Pancreas (tissue), 10 donors: ENCODE measurements around the gene FLNC. TPM values are rescaled to one million over a fixed set of nuclear protein-coding genes. Genes with fewer than 3 reads are reported as not detected.

Experiments
- ATAC-seq, 4 donors: fragments of 200-7000 bp; cut with Tn5 transposase; one replicate each; pipeline versions ENCODE4 v1.8.0 to v1.9.1; 2020; ENCODE audit warnings: mild to moderate bottlenecking in 4 of 4, moderate library complexity in 4 of 4
- DNase-seq, 6 donors: peaks; one replicate each; pipeline ENCODE4 v3.0.0-alpha.2; 2020
- FAIRE-seq: peaks from 2 replicates; lab custom pipeline; 2012; peaks lifted over from hg19 to GRCh38; lab: Jason Lieb, UNC
- H3K27ac ChIP-seq, 4 donors: fragments of 200-600 bp; sonication (generic); 1 replicate in 3 of 4; 2 replicates in 1 of 4; pipeline versions ENCODE4 v1.5.0 to v1.8.0; 2020
- H3K27me3 ChIP-seq, 4 donors: fragments of 200-600 bp; one replicate each; pipeline ENCODE4 v1.8.0; 2021
- H3K36me3 ChIP-seq, 3 donors: fragments of 200-600 bp; sonication (generic) in 1 of 3; one replicate each; pipeline versions ENCODE4 v1.5.0 to v1.8.0; 2020 to 2021
- H3K4me1 ChIP-seq, 3 donors: fragments of 200-600 bp; one replicate each; pipeline ENCODE4 v1.8.0; 2021
- H3K4me3 ChIP-seq, 4 donors: fragments of 200-600 bp; sonication (generic) in 2 of 4; one replicate each; pipeline versions ENCODE4 v1.5.0 to v1.8.0; 2020 to 2021
- H3K9me3 ChIP-seq, 4 donors: fragments of 200-600 bp; one replicate each; pipeline ENCODE4 v1.8.0; 2021
- CTCF ChIP-seq, 4 donors: fragments of 200-600 bp; sonication (generic) in 3 of 4; IDR thresholded peaks; one replicate each; pipeline versions ENCODE4 v1.5.0 to v1.8.0; 2021; ENCODE audit warnings: antibody characterized with exemption in 4 of 4
- WGBS, 2 donors: extraction: QIAGEN DNeasy Blood & Tissue Kit; methylation state at CpG; one replicate each; pipeline ENCODE4 v1.1.7; 2013; 5-methylcytosine and 5-hydroxymethylcytosine counted together
- intact Hi-C, 3 donors: fragments of 100-400 bp; cut with DNase I; formaldehyde crosslinking; loops; one replicate each; pipeline versions ENCODE4 v1.11.1 to v1.14.2; 2022
- polyA plus RNA-seq, 2 donors: library from polyadenylated mRNA; stranded (reverse); fragments of 200-250 nt; gene quantifications; one replicate each; pipeline ENCODE4 v1.2.3, GENCODE V29; 2013
- total RNA-seq, 6 donors: library from RNA; stranded (reverse); fragmentation: NEBNext Ultra II Directional in 4 of 6; extraction: Animal tissue kit (Norgen Biotek cat#: 25700) in 4 of 6; gene quantifications; one replicate each; pipeline versions ENCODE4 v1.2.1 to v1.2.4, GENCODE V29; 2021 to 2023
- donor health status: healthy with polysubstance abuse.
- donor health status: DM: no; HTN: no; CAD: no; lungs with moderate emphysema.
- donor health status: DM: no; HTN: no; CAD: no.
- donor health status: control.
- donor health status: control.
- donor health status: Bipolar disorder and iron deficiency.
- donor health status: DM: yes; HTN: yes; CAD: no.
- donor health status: DM: no; HTN: no; CAD: no.
- donor health status: DM: no; HTN: no; CAD: no.
- donor health status: DM: yes; HTN: yes; CAD: no.

Gene FLNC
- total and polyA plus RNA-seq, 8 donors: 0.28 to 2.3 (median 1.0) TPM

DNA sequence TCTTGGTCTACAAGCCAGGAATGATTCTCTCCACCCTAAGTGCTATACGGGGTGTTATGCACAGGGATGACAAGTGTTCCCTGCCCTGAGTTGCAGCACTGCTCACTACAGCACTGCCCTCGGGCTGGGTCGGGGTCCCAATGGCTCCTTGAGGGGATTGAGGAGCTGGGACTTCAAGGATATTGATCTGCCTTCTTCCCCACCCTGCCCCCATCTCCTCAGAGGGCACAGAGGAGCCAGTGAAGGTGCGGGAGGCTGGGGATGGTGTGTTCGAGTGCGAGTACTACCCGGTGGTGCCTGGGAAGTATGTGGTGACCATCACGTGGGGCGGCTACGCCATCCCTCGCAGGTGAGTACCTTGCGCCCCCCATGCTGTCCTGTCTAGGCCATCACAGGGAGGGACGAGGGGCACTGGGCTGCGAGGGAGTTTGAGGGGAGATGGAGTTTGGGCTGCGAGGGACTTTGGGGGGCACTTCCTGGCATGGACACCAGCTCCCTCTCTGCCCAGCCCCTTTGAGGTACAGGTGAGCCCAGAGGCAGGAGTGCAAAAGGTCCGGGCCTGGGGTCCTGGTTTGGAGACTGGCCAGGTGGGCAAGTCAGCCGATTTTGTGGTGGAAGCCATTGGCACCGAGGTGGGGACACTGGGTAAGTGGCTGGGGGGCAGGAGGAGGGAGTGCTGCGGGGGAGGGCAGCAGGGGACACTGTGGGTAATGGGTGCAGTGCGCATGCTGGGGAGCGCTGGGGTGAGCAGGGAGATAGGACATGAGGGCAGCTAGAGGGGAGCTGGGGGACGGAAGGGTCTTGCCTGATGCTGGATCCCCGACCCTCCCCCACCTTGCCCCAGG is 10.3 kb downstream of the FLNC start:
- no peak for TF ChIP-seq CTCF (IDR thresholded peaks at IDR 0.05)
- Histone ChIP-seq H3K36me3 (no peaks in the 10 kb centered on the region), H3K4me3 (no peak overlapping the region), H3K9me3 (no peaks in the 10 kb centered on the region), H3K27me3 (no peaks in the 10 kb centered on the region), H3K4me1 (no peaks in the 10 kb centered on the region), H3K27ac (no peak overlapping the region)
- 74 to 85% methylated on average over 23 of the region's 23 CpGs for WGBS, 2 donors
- ATAC-seq: no peak
- intact Hi-C loops: no loop called here
- FAIRE-seq: no peak
- DNase-seq: peak in 2 of 6 donors; percentile 48 to 50

DNA sequence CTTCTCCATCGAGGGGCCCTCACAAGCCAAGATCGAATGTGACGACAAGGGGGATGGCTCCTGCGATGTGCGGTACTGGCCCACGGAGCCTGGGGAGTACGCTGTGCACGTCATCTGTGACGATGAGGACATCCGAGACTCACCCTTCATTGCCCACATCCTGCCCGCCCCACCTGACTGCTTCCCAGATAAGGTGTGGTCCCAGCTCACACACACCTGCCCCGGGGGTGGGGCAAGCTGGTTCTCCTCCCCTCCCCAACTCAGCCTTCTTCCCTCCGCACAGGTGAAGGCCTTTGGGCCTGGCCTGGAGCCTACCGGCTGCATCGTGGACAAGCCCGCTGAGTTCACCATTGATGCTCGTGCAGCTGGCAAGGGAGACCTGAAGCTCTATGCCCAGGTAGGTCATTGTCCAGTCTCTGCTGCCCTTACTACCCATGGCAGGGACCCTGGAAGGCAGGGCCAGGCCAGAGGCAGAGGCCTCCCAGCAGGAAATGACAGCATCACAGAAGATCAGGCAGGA is 11.0 kb downstream of the FLNC start:
- no peaks in the 10 kb centered on the region for H3K27me3 ChIP-seq
- no peak for FAIRE-seq
- no peak for TF ChIP-seq CTCF (IDR thresholded peaks at IDR 0.05)
- no peaks in the 10 kb centered on the region for H3K9me3 ChIP-seq
- H3K4me1 ChIP-seq: no peaks in the 10 kb centered on the region
- WGBS, 2 donors: 78 to 82% methylated on average over 14 to 17 of the region's 17 CpGs
- no peak overlapping the region for H3K27ac ChIP-seq
- no peak for ATAC-seq
- intact Hi-C loops: no loop called here
- H3K36me3 ChIP-seq: no peaks in the 10 kb centered on the region
- no peak for DNase-seq
- H3K4me3 ChIP-seq: no peak overlapping the region

DNA sequence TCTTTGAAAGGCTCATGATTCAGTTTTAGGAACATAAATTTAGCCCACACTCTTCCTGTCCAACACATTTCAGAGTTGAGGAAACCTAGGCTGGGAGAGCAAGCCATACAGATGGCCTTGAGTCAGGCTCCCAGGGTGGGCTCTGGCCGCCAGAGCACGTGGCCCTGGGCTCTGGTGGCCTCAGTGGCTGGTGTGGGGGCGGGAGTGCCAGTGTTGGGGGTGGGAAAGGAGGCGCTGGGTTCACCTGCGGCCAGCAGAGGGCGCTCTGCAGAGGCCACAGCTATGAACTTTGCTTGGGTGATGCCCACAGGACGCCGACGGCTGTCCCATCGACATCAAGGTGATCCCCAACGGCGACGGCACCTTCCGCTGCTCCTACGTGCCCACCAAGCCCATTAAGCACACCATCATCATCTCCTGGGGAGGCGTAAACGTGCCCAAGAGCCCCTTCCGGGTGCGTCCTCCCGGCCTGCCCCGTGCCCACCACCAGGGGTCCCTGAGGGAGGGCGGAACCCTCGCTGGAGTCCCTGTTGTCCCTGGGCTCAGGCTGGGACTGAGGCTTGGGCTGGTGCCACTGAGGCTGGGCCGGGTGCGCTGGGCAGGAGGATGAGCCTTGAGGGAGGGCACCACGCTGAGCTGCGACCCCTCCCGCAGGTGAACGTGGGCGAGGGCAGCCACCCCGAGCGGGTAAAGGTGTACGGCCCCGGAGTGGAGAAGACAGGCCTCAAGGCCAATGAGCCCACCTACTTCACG is 11.9 kb downstream of the FLNC start:
- FAIRE-seq: no peak

More for the DNA sequence above, 11.9 kb downstream of the FLNC start:
- Histone ChIP-seq H3K27ac (no peak overlapping the region), H3K27me3 (no peaks in the 10 kb centered on the region), H3K9me3 (no peaks in the 10 kb centered on the region), H3K4me1 (no peaks in the 10 kb centered on the region), H3K36me3 (no peaks in the 10 kb centered on the region), H3K4me3 (no peak overlapping the region)
- DNase-seq (peak in 4 of 6 donors; percentile 49 to 80 (median 64)), ATAC-seq (peak in 3 of 4 donors; percentile 81 to 91 (median 83))
- TF ChIP-seq CTCF (IDR thresholded peaks at IDR 0.05): peak; percentile 58 to 76 (median 74)
- intact Hi-C loops: no loop called here
- 29 to 36% methylated on average over 33 to 35 of the region's 35 CpGs for WGBS, 2 donors
